ENCODE data around the gene MGME1.

GRCh38 chr20:17943343-17943742 is 25.5 kb upstream of the MGME1 start:
- TF ChIP-seq EZH2 (IDR thresholded peaks at IDR 0.05; ENCODE audit: low read length, missing control alignments) (no peak), CTCF (conservative IDR thresholded peaks at IDR 0.05 in 1 of 2, IDR thresholded peaks at IDR 0.05 in 1 of 2; ENCODE audit: low read depth in 1 of 2, low read length in 2 of 2) (no peak)

All from fibroblast of lung (primary cell).